Fibroblast of pulmonary artery (primary cell): Measurements from ENCODE around the gene HNRNPM.

Experiments used
- DNase-seq: peaks from one replicate; pipeline ENCODE4 v3.0.0-alpha.2; 2010; ENCODE audit warnings: low read depth
- H3K4me3 ChIP-seq: replicated peaks from 2 replicates; pipeline ENCODE4 v1.5.1; 2011; ENCODE audit warnings: low read depth, mild to moderate bottlenecking, control low read depth, low read length, moderate library complexity
- TF ChIP-seq, protein P1 (sequence below): IDR thresholded peaks from 2 replicates; pipeline ENCODE4 v1.5.1; 2011; ENCODE audit warnings: mild to moderate bottlenecking, control low read depth, low read length, inconsistent platforms; ENCODE audit errors: missing control alignments

Gene HNRNPM

DNA sequence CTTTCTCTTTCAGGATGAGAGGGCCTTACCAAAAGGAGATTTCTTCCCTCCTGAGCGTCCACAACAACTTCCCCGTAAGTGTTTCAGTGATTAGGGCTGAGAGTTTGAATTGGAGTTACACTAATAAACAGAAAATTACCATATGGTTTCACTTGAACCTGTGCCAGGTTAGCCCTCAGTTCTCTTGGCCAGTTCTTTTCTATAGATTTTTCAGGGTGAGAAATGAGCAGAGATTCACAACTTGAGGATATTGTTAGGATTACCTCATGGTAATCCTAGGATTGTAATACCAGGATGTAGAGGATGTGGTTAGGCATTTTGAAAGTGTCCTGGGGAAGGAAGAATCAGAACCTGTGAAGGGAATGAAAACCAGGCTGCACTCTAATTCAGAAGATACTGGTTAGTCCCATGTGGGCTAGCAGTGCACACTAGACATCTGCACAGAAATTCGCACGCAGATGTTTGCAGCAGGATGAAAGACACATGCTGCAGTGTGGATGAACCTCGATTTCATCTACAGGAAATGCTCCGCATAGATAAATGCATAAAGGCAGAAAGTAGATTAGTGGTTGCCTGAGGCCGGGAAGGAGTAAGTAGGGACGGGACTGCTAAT, 24.1 kb downstream of the HNRNPM start:
- DNase-seq: no peak
- TF ChIP-seq, protein P1, sequence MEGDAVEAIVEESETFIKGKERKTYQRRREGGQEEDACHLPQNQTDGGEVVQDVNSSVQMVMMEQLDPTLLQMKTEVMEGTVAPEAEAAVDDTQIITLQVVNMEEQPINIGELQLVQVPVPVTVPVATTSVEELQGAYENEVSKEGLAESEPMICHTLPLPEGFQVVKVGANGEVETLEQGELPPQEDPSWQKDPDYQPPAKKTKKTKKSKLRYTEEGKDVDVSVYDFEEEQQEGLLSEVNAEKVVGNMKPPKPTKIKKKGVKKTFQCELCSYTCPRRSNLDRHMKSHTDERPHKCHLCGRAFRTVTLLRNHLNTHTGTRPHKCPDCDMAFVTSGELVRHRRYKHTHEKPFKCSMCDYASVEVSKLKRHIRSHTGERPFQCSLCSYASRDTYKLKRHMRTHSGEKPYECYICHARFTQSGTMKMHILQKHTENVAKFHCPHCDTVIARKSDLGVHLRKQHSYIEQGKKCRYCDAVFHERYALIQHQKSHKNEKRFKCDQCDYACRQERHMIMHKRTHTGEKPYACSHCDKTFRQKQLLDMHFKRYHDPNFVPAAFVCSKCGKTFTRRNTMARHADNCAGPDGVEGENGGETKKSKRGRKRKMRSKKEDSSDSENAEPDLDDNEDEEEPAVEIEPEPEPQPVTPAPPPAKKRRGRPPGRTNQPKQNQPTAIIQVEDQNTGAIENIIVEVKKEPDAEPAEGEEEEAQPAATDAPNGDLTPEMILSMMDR: no peak
- no peak overlapping the region for H3K4me3 ChIP-seq

DNA sequence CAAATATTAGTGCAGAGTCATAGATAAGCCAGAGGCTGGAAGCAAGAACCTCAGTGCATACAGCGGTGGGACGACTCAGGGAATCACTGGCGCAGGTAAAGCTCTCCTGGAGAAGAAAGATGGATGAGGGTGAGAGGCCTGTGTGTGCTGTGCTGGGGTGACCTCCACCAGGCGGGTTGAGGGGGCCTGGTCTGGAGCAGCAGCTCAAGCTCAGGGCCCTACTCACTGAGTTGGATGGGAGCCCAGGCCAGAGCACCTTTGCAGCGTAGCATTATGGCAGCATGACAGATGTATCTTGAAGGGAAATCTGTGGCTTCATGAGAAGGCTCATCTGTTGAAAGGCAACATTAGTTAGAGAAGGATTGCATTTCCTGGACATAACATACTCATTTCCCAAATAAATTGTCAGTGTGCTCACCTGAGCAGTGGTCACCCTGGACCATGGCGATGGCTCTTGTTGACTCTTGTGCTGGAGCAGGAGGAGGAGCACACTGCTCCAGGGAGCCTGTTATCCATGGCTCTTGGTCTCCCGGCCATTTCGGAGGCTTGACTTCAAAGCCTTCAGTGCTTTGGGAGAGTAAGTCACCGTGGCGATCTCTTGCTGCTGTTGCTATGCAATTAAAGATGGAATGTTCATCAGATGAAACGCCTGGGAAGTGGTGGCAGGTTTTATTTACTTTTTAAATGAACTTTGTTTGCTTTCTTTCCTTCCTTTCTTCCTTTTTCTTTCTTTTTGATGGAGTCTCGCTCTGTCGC, 25.0 kb downstream of the HNRNPM start:
- DNase-seq: no peak
- H3K4me3 ChIP-seq: no peak overlapping the region
- TF ChIP-seq, protein P1: no peak

DNA sequence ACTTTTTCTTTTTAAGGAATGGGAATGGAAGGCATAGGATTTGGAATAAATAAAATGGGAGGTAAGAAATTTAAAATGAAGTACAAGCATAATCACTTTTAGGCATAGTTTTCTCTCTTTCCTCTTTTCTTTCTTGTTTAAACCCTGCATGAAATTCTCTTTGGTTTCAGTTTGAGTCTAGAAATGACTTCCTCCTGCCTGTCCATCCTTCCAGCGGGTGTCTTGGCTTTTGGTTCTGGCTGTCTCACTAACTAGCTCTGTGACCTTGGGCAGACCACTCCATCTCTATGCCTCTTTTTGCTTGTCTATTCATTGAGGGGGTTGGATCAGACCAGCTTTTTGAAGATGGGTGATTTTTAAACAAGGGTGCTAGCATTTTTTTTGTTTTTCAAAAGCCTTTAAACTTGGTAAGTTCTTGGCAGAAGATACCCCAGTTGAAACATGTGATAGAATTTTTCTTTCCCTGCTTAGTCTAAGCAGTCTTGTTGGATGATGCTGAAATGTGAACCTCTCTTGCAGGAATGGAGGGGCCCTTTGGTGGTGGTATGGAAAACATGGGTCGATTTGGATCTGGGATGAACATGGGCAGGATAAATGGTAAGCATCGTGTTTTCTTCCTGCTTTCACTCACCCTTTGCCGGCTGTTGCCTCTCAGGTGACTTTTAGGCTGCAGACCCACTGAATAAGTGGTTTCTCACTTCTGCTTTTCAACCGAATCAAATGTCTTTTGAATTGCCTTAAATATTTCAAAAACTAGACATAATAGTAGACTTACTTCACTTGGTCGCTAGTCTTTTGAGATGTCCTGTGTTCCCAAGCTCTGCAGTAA, 29.1 kb downstream of the HNRNPM start:
- no peak overlapping the region for H3K4me3 ChIP-seq
- no peak for DNase-seq
- TF ChIP-seq, protein P1: no peak

DNA sequence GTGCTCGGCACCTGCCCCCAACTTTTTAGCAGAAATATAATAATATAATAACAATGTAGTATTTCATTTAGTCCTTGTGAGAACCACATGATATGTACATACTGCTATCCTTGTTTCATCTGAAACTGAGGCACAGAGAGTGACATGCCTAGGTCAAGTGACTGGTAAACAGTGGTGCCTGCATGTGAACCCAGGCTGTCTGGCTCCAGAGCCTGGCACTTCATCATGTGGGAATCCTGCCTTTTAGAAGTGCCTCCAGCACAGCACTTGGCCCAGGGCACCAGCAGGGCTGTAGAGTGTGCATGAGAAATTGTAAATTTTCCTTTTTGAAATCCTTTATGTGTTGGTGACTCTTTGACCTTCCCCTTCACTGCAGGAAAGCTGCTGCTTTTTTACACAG, 30.2 kb downstream of the HNRNPM start:
- DNase-seq: no peak
- TF ChIP-seq, protein P1: no peak
- H3K4me3 ChIP-seq: no peak overlapping the region

DNA sequence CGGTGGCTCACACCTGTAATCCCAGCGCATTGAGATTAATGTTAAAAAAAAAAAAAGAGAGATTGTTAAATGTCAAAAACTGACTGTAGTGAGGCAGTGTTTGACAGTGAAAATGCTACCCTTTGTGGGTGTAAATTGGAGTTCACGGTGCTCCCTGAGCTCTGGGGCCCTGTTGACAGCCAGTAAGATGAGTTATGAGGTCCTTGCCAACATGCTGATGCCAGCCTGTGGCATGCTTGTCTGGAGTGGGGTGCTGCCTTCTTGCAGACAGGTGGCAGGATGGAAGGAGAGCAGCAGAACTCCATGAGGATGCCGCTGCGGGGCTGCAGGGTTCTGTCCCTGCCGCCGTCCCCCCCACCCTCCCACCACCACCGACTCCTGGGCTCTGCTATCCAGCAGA, 31.7 kb downstream of the HNRNPM start:
- TF ChIP-seq, protein P1: no peak
- DNase-seq: no peak
- no peak overlapping the region for H3K4me3 ChIP-seq

DNA sequence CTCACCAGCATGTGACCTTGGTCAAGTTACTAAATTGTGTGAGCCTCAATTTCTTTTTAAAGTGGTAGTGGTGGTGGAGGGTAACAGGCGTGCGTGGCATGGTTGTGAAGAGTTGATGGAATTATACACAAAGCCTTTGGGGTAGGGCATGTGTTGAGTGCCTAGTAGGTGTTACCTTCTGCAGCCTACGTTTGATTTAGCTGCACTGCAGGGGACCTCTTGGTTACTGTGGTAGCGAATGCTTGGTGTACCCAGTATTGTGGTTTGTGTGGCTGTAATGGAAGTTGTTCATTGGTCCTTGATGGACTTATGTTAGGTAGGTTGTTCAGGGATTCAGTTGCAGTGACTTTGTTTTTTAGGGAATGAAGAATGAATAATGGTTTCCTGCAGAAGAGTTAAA, 33.1 kb downstream of the HNRNPM start:
- TF ChIP-seq, protein P1: no peak
- no peak for DNase-seq
- no peak overlapping the region for H3K4me3 ChIP-seq
